Stimulated activated CD4-positive, alpha-beta T cell treated with anti-CD3 and anti-CD28 coated beads, Interleukin-4, amount 100 ng/mL, for 24 hours (primary cell): ENCODE measurements around the gene TCEA3.

Experiments used
- DNase-seq: peaks from one replicate; pipeline ENCODE4 v3.0.0-alpha.2; 2020

Gene TCEA3

DNA sequence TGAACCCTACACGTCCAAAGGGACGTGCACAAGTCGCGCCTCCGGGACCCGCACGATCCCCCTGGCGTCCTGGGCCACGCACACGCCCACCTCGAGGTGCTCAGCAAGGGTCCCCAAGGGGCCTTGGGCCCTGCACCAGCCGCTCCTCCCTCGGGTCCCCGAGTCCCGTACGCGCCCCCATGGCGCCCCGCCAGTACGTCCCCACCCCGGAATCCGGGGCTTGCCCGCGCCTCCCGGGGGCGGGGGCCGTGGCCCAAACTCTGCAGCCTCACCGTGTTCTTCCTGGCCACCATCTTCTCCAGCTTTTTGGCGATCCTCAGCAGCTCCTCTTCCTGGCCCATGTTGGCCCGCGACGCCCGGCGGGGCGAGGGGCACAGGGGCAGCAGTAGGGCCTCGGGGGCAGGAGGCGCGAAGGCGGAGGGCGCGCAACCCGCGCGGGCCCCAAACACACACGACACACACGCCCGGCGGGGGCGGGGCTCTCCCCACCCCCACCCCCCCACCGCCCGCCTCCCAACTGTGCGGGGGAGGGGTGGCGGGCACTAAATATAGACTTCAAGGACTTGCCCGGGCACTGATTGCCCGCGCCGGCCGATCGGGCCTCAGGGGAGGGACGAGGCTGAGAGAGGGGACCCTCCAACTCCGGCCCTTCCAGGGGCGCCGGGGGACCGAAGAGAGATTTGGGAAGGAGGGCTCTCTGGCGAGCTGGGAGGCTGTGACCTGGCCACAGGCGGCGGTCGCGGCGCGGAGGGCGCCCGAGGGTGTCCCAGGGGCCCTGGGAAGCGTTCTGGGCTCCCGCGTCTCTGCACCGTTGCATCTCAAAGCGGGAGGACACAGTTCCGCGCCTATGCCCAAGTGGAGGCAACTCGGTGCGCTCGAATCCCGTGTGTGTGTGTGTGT is at the start of gene TCEA3:
Gene TCEA3 (minus strand): TSS at position 456 of the 900 bp plus-strand sequence. CDS start 115 bp downstream, at position 341.
- peak; percentile 12 for DNase-seq

DNA sequence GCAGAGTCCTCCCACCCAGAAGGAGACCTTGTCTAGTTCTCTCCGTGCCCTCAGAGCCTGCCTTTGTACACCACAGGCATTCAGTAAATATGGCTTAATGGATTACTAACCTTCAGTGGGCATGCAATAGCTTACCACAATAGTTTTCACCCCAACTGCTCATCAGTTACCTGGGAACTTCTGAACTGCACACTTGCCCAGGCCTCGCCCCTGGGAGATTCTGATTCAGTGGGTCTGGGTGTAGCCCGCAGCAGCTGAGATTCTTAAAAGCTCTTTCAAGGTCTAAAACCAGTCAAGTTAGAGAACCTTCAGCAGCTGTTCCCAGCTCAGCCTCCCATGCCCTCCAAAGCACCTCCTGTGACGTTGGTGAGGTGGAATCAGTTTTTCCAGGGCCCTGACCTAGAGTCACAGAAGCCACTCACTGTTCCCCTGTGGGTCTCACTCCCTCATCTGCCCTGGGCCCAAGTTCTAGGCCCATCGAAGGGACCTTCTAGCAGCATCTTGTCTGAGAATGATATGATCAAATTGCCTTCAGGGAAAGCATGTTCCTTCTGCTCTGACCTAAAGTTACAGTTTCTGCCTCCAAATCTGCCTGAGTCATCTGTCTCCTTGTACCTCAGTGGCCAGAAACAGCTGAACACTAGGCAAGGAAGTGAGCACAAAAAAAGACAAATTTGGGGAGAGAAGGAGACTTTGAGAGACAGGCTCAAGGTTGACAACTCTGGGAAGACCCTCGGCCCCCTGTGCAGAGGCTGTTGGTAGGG is 48.7 kb upstream of the TCEA3 start:
- no peak for DNase-seq

DNA sequence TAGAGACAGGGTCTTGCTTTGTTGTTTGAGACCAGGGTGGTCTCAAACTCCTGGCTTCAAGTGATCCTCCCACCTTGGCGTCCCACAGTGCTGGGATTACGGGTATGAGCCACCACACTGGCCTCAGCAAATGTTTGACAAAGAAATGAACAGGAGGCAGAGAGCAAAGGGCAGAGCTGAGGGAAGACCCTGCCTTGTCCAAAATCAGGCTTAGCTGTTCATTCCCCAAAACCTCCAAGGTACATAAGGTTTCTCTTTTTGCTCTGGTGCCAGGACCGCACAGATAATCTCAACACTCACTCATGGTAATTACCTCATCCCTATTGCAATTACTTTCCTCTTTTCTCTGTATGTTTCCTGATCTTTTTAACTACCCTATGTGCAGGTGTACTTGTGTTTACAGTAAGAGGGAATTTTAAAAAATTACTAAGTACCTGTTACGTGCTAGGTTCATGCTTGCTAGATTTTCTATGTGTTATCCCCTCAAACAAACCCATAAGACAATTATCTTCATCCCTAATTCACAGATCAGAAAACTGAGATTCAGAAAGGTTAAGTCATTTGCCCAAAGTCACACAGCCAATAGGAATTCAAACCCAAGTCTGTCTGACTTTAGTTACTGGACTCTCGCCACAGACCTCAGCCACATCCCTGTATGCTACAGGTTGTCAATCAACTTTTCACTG is 47.9 kb upstream of the TCEA3 start:
- no peak for DNase-seq

DNA sequence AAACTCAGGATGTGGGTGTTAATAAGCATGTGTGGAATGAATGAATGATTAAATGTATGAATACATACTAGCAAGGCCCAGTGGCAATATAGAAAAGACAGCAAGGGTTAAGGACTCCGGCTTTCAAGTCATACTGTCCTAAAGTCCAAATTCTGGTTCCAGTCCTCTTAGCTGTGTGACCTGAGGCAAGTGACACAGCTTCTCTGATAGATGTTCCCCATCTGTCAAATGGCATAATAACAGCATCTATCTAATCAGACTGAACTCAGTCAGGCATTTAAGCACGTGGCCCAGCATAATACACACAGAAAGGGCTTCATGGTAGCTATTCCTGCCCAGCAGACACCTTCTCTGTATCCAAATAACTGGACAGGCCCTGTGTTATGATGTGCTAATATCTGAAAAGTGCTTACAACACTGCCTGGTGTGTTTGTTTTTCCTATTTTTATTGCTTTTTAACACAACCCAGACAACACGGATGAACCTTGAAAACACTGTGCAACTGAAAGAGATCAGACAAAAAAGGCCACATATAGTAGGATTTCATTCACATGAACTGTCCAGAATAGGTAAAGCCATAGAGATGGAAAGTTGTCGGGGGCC is 47.0 kb upstream of the TCEA3 start:
- DNase-seq = no peak

DNA sequence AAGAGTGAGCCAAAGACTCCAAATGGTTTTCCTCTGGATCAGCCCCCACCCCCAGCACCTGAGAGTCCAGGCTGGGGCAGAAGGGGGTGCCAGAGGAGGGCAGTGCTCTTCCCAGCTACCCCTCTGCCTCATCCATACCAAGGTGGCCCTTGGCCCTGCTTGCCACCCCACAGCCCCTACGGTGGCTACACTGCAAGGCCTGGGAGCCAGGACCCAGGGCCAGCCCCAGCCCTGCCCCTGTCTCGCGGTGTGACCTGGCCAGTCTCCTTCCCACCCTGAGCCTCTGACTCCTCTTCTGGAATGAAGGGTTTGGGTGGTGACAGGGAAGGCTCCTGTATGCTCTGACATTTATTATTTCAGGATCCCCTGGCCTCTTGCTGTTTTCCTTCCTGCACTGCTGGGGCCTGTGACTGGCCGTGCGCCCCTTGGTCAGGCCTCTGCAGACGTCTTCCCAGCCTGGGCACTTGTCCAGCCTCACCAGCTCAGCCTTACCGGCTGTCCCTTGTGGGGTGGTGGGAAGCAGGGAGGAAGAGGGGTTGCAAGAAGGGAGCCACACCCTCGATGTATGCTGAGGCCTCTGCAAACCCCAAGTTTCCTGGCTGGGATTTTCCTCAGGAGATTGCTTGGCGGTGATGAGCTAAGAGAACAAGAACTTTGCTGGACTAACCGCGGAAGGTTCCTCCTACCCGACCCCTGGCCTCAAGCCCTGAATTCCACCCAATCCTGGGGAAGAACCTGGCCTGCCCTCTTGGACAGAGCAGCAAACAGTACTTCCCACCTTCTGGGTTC is 45.9 kb upstream of the TCEA3 start:
- no peak for DNase-seq

DNA sequence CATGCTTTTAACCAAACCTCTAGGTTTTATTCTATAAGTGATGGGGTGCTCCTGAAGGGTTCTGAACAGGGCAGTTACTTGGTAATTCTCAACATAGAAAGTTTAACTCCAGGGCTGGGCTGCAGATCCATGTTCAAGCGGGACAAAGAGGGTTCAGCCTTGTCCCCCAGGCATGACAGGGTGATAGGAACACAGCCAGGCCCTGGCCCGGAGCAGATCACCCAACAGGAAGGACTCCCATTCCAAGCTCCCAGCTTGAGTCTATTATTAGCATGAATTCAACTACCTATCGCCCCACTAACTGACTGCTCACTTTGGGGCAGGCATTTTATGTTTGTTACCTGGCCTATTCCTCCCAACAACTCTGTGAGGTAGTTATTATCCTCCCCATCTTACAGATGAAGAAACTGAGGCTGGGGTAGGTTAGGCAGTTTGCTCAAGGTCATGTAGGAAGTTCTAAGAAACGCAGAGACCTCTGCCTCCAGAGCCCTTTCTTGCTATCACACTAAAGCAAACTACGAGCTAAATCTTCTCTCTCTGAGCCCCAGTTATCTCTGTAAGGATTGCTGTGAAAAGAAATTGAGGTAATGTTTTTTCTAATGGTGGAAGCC is 44.9 kb upstream of the TCEA3 start:
- no peak for DNase-seq

DNA sequence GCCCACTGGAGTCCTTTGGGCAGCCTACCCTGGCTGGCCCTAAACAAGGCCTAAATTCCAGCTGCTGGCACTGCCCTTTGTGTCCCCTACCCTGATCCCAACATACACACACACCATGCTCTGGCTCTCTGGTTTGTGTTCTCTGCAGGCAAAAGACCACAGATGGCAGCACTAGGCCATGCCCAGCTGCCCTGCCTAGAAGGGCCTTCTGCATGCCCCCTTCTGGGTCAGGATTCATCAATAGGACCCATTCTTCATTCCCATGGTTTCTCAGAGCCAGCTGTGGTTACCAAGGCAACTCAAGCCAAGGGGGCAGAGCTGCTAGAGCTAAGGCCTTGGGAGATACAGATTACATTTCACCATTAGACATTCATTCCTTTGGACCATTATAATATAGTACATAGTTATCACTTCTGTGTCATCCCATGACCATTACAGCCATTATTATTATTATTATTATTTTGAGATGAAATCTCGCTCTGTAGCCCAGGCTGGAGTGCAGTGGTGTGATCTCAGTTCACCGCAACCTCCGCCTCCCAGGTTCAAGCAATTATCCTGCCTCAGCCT is 42.0 kb upstream of the TCEA3 start:
- DNase-seq = no peak

DNA sequence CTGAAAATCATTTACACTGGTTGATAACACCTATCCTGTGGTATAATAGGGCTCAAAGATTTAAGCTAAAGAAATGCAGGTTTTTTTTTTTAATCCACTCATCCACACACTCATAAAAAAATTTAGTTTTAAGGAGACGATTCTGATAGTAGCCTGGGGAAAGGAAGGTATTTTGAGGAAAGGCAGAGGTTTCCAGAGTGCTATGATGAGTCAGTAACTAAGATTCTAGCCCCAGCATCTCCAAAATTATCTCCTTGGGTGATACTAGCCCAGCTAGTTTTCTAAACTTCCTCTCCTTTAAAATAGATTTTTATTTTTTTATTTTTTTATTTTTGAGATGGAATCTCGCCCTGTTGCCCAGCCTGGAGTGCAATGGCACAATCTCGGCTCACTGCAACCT is 38.7 kb upstream of the TCEA3 start:
- no peak for DNase-seq

DNA sequence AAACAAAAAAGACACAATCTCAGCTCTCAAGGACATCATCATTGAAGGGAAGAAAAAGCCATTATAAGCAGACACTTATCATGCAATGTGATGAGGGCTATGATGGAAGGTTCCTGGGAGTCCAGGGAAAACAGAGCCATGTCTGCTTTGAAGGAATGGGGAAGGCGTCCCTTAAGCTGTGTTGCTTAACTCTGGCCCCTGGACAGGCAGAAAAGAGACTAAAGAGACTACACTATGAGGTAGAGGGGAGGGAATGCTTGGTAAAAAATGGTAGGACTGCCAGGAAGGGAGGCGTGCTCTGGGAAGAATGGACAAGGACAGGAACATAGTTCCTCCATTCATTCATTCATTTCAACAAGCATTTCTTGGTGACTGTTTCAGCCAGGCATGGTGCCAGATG is 38.2 kb upstream of the TCEA3 start:
- DNase-seq = no peak

DNA sequence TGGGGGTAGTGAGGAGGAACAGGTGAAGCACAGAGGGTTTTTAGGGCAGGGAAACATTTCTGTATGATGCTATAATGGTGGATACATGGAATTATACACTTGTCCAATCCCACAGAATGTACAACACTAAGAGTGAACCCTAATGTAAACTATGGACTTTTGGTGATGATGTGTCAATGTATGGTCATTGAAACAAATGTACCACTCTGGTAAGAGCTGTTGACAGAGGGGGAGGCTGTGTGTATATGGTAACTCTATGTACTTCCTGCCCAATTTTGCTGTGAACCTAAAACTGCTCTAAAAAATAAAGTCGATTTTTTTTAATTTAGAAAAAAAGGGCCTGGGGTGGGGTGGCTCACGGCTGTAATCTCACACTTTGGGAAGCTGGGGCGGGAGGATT is 36.5 kb upstream of the TCEA3 start:
- DNase-seq = no peak

DNA sequence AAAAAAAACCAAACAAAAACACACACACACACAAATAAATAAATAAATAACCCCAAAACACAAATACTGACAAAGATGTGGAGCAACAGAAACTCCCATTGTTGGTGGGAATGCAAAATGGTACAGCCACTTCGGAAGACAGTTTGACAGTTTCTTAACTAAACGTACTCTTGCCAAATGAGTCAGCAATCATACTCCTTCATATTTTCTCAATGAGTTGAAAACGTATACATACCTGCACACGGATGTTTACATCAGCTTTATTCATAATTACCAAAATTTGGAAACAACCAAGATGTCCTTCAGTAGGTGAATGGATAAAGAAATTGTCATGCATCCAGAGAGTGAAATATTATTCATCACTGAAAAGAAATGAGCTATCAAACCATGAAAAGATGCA is 36.0 kb upstream of the TCEA3 start:
- DNase-seq = no peak

DNA sequence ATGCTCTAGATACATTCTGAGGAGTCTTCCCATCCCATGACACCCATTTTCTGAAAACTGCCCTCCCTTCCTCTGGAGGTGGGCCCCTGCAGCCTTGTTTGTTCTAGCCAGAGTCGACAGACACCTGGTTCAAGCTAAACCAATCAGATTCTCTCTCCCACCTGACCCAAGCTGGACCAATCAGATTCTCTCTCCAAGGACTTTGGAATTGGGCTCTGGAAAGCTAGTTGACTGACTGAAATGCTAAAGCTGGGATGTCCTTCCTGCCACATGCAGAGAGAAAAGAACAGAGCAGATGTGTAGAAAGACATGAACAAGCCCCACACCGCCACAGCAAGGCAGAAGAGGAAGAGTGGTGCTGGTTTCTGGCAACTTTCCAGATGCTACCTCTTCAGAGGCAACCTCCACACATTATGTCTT is 34.8 kb upstream of the TCEA3 start:
- DNase-seq = no peak

DNA sequence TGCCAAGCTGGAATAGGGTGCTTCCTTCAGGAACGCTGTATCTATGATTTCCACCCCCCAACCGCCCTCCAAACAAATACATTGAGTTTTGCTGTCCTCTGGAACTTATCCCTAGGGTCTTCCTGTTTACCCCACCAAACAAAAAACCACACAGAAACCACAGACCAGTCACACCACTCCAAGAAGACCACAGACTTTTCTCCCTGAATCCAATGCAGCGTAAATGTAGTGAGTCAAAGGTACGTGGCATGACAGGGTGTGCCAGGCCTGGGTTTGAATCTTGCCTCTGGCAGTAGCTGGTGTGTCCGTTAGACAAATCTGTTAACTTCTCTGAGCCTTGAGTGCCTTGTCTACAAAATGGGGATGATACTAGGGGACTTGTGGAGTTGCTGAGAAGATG is 31.7 kb upstream of the TCEA3 start:
- no peak for DNase-seq

DNA sequence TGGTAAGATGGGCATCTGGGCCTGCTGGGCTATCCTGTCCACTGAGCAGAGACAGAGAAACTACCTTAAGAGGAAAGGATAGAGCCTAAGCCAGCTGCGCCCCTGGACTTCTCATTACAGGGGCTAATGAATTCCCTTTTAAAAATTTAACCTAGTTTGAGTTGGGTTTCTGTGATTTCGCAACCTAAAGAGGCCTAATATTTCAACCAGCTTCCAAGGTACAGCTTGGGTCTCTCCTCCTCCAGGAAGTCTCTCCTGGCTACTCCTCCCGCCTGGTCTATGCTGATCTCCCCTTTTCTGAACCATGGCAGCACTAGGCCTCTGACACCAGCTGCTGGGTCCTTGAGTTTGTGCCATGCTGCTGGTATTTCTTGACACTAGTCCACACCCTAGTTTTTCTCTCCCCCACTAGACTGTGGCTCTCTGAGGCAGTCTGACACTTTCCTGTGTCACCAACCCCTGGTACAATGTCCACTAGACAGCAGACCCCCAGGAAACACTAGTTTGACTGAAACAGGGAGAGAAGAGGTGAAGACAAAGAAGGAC is 29.0 kb upstream of the TCEA3 start:
- no peak for DNase-seq

DNA sequence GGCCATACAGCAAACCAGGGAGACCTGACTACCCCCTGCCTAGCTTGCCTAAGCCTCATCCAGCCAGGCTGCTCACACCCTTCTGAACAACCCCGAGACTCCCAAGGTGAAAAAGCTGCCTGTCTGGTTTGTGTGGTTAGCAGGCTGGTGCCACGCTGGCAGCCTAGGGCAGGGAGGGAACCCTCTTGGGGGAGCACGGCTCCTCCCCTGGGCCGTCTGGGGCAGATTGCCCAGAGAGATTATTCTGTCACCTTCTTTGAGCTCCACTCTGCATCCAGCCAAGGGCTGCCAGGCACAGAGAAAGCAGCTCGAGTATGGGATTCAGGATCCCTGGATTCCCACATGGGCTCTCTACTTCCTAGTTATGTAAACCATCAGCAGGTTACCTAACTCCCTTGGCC is 27.5 kb upstream of the TCEA3 start:
- DNase-seq = peak; percentile 17

DNA sequence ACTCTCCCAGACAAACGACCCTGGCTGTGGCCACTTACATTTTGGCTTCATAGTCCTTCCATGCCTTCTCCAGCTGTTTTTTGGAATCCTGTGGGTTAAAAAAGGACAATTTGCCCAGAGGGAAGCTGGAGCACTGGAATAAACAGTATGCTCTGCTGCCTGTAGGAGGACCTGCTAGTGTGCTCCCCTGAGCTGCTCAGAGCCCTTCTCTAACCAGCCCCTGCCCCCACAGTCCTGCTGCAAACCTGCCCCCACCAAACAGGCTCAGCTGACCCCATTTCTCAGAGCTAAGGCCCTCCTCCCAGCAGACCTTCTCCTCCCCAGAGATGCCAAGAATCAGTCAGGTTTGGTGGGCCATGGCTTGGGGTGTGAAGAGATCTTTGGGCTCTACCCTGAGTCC is 26.9 kb upstream of the TCEA3 start:
- no peak for DNase-seq

DNA sequence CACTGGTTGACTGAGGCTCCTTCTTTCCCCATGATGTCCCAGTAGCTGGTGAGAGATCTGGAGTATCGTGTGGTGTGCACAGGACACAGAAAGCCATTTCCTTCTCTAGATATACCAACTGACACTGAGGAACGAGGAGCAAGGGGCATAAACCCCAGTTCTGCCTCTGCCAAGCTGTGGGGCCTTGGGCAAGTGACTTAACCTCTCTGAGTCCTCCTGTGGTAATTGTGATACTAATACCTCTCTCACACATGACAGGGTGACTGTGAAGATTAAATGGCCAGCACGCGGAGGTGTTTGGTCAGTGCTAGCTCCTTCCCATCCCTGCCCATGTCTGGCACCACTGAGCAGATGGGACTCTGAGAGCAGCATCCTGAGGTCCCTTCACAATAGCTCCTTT is 26.3 kb upstream of the TCEA3 start:
- DNase-seq = no peak

DNA sequence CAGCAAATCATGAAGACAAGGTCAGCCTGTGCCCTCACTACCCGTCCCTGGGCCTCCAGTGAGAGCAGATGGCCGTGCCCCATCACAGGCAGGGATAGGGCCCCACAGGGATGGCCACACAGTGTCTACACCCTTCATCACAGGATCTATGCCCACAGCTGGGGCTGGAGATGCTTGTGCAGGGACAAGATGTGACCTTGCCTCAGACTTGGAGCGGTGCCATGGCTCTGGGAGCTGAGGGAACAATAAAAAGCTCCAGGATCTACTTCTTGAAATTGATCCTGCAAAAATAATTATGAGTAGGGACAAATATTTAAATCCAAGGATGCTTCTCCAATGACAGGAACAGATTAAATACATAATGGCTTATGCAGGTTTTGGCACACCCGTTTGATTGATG is 25.4 kb upstream of the TCEA3 start:
- no peak for DNase-seq

DNA sequence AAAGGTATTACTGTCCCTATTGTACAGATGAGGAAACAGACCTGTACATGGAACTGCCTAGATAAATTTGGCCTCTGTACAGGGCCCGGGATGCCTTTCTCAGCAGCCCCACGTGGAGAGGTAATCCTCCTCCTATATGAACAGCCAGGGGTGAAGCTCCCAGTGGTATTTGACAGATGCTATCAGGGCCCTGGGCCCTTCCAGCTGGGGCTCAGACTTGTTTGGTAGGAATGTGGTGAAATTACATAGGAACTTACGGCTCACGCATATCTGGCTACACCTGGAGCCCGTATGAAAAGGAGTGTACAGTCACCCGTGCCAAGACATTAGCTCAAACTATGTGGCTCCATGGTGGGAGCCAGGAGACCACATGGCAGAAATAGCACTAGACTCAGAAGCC is 24.8 kb upstream of the TCEA3 start:
- no peak for DNase-seq

DNA sequence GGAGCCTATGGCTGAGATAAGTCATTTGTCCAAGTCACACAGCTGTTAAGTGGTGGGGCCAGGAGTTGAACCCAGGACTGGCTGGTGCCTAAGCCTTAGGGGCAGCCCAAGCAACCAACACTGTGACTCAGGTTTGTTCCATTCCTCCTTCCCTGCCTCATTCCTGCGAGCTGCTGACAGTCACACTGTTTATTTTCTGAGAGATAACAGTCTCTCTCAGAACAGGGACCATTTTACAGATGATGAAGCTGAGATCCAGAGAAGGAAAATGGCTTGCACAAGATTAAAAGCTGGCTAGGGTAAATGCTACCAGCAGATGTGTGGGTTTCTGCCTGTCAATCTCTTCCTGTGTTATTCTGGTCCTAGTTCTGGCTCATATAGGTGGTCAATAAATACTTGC is 24.3 kb upstream of the TCEA3 start:
- no peak for DNase-seq

DNA sequence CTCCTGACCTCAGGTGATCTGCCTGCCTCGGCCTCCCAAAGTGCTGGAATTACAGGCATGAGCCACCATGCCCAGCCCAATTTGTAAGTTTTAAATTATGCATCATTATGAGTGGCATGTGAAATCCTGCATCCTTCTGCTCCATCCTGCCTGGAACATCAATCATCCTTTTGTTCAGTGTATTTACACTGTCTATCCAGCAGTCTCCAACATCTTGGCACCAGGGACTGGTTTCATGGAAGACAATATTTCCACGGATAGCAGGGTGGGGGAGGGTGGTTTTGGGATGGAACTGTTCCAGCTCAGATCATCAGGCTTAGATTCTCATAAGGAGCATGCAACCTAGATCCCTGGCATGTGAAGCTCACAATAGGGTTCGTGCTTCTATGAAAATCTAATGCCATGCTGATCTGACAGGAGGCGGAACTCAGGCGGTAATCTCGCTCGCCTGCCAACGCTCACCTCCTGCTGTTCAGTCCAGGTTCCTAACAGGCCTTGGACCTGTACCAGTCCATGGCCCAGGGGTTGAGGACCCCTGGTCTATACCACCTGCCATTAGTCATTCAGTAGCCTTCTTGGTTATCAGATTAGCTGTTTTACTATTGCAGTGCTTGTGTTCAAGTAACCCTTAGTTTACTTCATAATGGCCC is 22.2 kb upstream of the TCEA3 start:
- DNase-seq = no peak
